GM19468 (cell line): ENCODE data around the gene KRTAP4-12.
"Not testable (repeated sequence)": the region's sequence is repeated elsewhere in the genome, so short reads cannot be mapped to it uniquely, and the experiment has no call there.

Experiments used
- ATAC-seq: cut with Tn5 transposase; IDR thresholded peaks from one replicate; pipeline ENCODE4 v1.9.1; 2021; ENCODE audit warnings: mild to moderate bottlenecking, moderate library complexity, moderate number of reproducible peaks; ENCODE audit not compliant: unreplicated experiment; ENCODE audit errors: extremely low read depth

KRTAP4-12 gene

DNA sequence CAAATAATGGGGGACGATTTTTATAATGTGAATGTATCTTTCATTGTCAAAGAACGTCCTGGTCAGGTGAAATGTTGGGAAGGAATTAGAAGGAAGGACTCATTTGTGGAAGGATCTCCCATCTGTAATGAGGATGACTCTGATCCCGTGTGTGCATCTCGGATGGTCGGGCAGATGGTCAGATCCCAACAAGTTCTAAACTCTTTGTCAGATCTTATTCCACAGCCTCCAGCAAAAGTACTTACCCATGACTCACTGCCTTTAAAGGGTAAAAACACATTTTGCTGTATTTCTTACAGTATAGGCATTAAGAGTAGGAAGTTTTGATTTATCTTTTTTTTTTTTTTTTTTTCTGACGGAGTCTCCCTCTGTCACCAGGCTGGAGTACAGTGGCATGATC lies 25.5 kb downstream of the KRTAP4-12 start:
- no peak for ATAC-seq

DNA sequence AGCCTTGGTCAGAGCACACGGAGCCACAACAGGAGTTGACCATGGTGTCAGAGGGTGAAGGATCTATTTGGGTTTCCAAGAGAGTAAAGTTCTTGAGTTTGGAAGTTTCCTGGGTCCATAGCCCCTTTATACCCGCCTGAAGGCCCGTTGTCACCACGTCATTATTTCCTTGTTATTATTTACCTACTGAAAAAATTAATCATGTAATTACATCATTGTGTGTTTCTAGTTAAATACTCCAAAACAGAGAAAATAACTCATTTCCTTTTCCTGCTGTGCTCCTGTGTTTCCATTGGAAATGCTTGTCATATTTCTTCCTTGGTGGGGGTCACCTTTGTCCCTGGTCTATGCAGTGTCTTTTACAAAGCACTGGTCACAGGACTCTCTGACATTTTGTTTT lies 25.9 kb downstream of the KRTAP4-12 start, which contains the start of gene KRTAP4-8:
KRTAP4-8 (minus strand) TSS at position 101 of the 400 bp plus-strand sequence; CDS start at position 43, 58 bp downstream.
- no peak for ATAC-seq

DNA sequence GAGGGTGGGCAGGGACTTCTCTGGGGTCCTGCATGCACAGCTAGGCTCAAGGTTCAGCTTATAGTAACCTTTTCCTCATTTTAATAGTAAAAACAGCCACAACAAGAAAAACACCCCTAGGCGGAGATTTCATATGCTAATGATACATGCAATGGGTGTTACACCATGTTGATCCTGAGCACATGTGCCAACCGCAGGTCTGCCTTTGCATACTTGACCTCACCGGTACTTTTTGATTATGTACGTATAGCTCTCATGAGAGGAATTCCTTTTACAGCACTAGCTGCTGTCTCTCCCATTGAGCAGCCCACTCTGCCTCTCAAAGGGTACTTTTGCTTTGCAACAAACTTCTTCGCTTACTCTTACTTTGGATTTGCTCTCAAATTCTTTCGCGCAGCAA lies 27.9 kb downstream of the KRTAP4-12 start:
- no peak for ATAC-seq

DNA sequence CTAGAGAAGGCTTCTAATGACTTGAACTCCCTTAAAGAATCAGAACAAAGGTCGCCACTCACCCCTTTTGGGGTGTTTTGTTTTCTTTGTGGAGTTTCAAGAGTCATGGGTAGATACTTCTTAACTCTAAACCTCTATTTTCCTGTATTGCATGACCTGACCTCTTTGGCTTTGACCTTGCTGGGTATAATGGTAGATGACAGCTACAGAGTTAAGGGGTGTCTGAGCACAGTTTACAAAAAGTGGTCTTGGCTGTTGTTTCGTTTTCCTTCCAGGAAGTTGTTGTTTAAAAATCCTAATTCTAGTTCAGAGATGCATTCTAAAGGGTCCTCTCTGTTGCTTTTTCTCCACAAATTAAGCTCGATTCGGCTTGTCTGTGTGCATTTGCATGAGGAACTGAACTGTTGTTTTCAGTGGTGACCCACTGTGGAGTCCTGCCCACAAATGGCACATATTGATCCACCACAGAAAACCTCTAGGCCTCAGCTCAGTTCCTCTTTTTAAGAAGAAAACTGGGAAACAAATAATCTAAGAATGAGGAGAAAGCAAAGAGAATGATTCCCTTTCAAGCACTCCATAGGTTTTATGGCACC lies 35.1 kb downstream of the KRTAP4-12 start:
- ATAC-seq = not testable (repeated sequence)

DNA sequence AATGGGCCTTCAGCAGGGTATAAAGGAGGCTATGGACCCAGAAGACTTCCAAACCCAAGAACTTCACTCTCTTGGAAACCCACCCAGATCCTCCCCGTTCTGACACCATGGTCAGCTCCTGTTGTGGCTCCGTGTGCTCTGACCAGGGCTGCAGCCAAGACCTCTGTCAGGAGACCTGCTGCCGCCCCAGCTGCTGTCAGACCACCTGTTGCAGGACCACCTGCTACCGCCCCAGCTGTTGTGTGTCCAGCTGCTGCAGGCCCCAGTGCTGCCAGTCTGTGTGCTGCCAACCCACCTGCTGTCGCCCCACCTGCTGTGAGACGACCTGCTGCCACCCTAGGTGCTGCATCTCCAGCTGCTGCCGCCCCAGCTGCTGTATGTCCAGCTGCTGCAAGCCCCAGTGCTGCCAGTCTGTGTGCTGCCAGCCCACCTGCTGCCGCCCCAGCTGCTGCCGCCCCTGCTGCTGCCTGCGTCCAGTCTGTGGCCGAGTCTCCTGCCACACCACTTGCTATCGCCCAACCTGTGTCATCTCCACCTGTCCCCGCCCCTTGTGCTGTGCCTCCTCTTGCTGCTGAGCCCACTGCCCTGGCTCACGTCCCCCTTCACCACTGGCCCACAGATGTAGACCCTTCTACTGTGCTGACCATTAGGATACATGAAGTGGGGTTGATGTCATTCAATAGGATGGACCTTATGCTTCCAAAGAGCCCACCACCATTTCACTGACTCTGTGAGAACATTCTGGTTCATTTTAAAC lies 39.7 kb downstream of the KRTAP4-12 start, which contains the start of gene KRTAP4-7:
KRTAP4-7 (plus strand) TSS at position 51 of the 757 bp plus-strand sequence; CDS start at position 108, 57 bp downstream.
- not testable (repeated sequence) for ATAC-seq

DNA sequence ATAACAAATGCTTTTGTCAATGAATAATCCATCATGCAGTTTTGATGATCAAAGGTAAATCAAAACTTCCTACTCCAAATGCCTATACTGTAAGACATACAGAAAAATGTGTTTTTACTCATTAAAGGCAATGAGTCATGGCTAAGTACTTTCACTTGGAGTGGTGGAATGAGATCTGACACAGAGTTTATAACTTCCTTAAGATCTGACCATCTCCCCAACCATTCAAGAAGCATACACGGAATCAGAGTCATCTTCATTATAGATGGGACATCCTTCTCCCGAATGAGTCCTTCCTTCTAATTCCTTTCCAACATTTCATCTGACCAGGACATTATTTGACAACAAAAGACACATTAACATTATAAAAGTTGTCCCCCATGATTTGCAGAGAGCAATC lies 40.6 kb downstream of the KRTAP4-12 start:
- ATAC-seq = not testable (repeated sequence)

- ATAC-seq = no peak
Observed at GRCh38 chr17:41082626-41083025, 41.4 kb downstream of the KRTAP4-12 start.

DNA sequence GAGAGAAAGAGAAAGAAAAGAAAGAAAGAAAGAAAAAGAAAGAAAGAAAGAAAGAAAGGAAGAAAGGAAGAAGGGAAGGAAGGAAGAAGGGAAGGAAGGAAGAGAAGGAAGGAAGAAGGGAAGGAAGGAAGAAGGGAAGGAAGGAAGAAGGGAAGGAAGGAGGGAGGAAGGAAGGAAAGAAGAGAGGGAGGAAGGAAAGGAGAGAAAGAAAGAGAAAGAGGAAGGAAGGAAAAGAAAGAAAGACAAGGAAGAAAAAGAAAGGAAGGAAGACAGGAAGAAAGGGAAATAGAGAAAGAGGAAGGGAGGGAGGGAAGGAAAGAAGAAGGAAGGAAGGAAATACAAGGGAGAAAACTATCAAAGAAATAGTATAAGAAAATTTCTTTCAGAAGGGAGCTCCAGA lies 47.2 kb downstream of the KRTAP4-12 start:
- ATAC-seq = no peak

- ATAC-seq = no peak
Observed at GRCh38 chr17:41073676-41074075, 50.3 kb downstream of the KRTAP4-12 start.
